ENCODE measurements around the gene NEK10.

The NEK10 gene

DNA sequence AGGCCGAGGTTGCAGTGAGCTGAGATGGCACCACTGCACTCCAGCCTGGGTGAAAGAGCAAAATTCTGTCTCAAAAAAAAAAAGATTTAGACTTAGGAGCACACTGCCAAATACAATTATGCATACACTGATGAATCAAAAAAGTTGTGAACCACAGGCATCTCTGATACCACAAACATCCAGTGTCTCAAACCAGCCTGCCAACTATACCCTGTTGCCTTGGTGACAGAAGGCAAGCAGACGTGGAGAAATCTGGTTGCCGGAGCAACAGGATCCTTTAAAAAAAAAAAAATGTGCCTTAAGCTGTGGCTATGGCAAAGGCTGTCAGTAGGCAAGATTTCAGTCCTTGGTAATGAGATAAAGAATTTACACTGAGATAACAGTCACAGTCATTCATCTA, 202.3 kb downstream of the NEK10 start:
- no peak overlapping the region for H3K4me3 ChIP-seq (ENCODE audit: low read depth, low read length)
- no peak overlapping the region for H3K14ac ChIP-seq (ENCODE audit: low read length)
- no peaks in the 10 kb centered on the region for H3K79me1 ChIP-seq (ENCODE audit: low read length)
- no peak overlapping the region for H2BK12ac ChIP-seq (ENCODE audit: low read length)
- H2BK120ac ChIP-seq (ENCODE audit: insufficient read depth, low read length, poor library complexity), result no peak overlapping the region
- no peaks in the 10 kb centered on the region for H3K9me3 ChIP-seq (ENCODE audit: insufficient read depth, low read depth, low read length)
- H3K4me1 ChIP-seq (ENCODE audit: control insufficient read depth in 1 of 2, insufficient read depth in 2 of 2, low read length in 2 of 2), result no peaks in the 10 kb centered on the region
- H3K9ac ChIP-seq (ENCODE audit: low read length), result no peak overlapping the region
- no peak overlapping the region for H3K27ac ChIP-seq (ENCODE audit: low read depth, low read length)
- no peak overlapping the region for H2AK5ac ChIP-seq (ENCODE audit: low read length)
- no peak overlapping the region for H3K4me2 ChIP-seq (ENCODE audit: low read length)
- H2AFZ ChIP-seq (ENCODE audit: insufficient read depth, low read length, poor library complexity), result no peak overlapping the region
- H3K4ac ChIP-seq (ENCODE audit: low read depth, low read length), result no peak overlapping the region
- no peaks in the 10 kb centered on the region for H3K27me3 ChIP-seq (ENCODE audit: insufficient read depth, low read length)
- peak; percentile 28 to 58 for DNase-seq
- WGBS (ENCODE audit: extremely low coverage, insufficient coverage, insufficient read length), result no CpG with 5 or more reads among the region's 3 CpGs
- no peak overlapping the region for H4K12ac ChIP-seq (ENCODE audit: low read depth, low read length)
- no peaks in the 10 kb centered on the region for H3K36me3 ChIP-seq (ENCODE audit: control insufficient read depth in 1 of 2, insufficient read depth in 2 of 2, low read length in 2 of 2)
- no peak overlapping the region for H3K23ac ChIP-seq (ENCODE audit: low read length)
- no peak overlapping the region for H4K91ac ChIP-seq (ENCODE audit: low read depth, low read length)
- no peak overlapping the region for H4K8ac ChIP-seq (ENCODE audit: low read depth, low read length)
- H2BK5ac ChIP-seq (ENCODE audit: low read depth, low read length, poor library complexity), result no peak overlapping the region
- H3K18ac ChIP-seq (ENCODE audit: low read length), result no peak overlapping the region
- no peaks in the 10 kb centered on the region for H3K79me2 ChIP-seq (ENCODE audit: control insufficient read depth, insufficient read depth, low read length, poor library complexity)

DNA sequence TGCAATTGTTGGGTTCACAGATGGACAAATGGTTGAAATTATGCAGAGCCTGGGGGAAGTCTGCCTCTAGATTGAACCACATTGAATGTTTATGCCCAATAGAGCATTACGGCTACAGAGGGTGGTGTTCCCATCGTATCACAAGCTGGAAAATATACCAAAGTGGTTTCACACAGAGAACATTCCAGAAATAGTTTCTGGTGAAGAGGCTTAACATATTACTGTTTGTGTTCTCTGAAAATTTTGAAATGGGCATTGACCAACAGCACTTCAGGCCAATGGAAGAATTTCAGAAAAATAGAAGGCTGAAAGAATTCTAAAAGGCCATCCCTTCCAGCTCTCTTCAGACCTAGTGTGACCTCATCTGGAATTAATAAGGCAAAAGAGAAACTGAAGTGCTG, 203.9 kb downstream of the NEK10 start:
- Histone ChIP-seq H3K4me2 (ENCODE audit: low read length) (no peak overlapping the region), H2BK5ac (ENCODE audit: low read depth, low read length, poor library complexity) (no peak overlapping the region), H2AK5ac (ENCODE audit: low read length) (no peak overlapping the region), H4K8ac (ENCODE audit: low read depth, low read length) (no peak overlapping the region), H3K18ac (ENCODE audit: low read length) (no peak overlapping the region), H3K27ac (ENCODE audit: low read depth, low read length) (no peak overlapping the region), H3K79me2 (ENCODE audit: control insufficient read depth, insufficient read depth, low read length, poor library complexity) (no peaks in the 10 kb centered on the region), H4K12ac (ENCODE audit: low read depth, low read length) (no peak overlapping the region), H3K23ac (ENCODE audit: low read length) (no peak overlapping the region), H2BK120ac (ENCODE audit: insufficient read depth, low read length, poor library complexity) (no peak overlapping the region), H3K9me3 (ENCODE audit: insufficient read depth, low read depth, low read length) (no peaks in the 10 kb centered on the region), H3K36me3 (ENCODE audit: control insufficient read depth in 1 of 2, insufficient read depth in 2 of 2, low read length in 2 of 2) (no peaks in the 10 kb centered on the region), H2AFZ (ENCODE audit: insufficient read depth, low read length, poor library complexity) (no peak overlapping the region), H3K14ac (ENCODE audit: low read length) (no peak overlapping the region), H3K27me3 (ENCODE audit: insufficient read depth, low read length) (no peaks in the 10 kb centered on the region), H3K79me1 (ENCODE audit: low read length) (no peaks in the 10 kb centered on the region), H3K4me1 (ENCODE audit: control insufficient read depth in 1 of 2, insufficient read depth in 2 of 2, low read length in 2 of 2) (no peaks in the 10 kb centered on the region), H3K4me3 (ENCODE audit: low read depth, low read length) (no peak overlapping the region), H4K91ac (ENCODE audit: low read depth, low read length) (no peak overlapping the region), H3K4ac (ENCODE audit: low read depth, low read length) (no peak overlapping the region), H3K9ac (ENCODE audit: low read length) (no peak overlapping the region), H2BK12ac (ENCODE audit: low read length) (no peak overlapping the region)
- WGBS (ENCODE audit: extremely low coverage, insufficient coverage, insufficient read length), result no CpG with 5 or more reads among the region's 2 CpGs
- DNase-seq, result peak in 1 of 2 donors; percentile 2

DNA sequence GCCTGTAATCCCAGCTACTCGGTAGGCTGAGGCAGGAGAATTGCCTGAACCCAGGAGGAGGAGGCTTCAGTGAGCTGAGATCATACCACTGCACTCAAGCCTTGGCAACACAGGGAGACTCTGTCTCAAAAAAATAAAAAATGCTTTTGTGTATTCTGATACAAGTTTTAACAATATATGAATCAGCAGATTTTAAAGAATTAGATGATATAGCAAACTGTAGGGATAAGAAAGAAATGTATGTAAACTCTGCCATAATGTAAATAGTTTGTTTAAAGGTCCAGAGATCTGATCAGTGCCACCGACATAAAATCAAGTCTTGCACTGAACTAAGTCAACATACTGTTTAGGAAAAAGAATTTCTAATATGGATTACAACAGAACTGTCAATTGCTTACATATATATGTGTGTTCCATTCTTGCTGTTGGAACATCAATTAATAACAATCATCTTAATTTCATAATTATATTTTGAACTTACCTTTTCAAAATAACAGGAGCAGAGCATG, 208.3 kb downstream of the NEK10 start:
- no peaks in the 10 kb centered on the region for H3K27me3 ChIP-seq (ENCODE audit: insufficient read depth, low read length)
- H2AFZ ChIP-seq (ENCODE audit: insufficient read depth, low read length, poor library complexity), result no peak overlapping the region
- no peak overlapping the region for H2BK120ac ChIP-seq (ENCODE audit: insufficient read depth, low read length, poor library complexity)
- WGBS (ENCODE audit: extremely low coverage, insufficient coverage, insufficient read length), result no CpG with 5 or more reads among the region's 2 CpGs
- H2BK5ac ChIP-seq (ENCODE audit: low read depth, low read length, poor library complexity), result no peak overlapping the region
- H3K4me2 ChIP-seq (ENCODE audit: low read length), result no peak overlapping the region
- no peak for DNase-seq
- no peak overlapping the region for H3K23ac ChIP-seq (ENCODE audit: low read length)
- H4K8ac ChIP-seq (ENCODE audit: low read depth, low read length), result no peak overlapping the region
- no peak overlapping the region for H3K14ac ChIP-seq (ENCODE audit: low read length)
- no peak overlapping the region for H3K4ac ChIP-seq (ENCODE audit: low read depth, low read length)
- no peaks in the 10 kb centered on the region for H3K79me1 ChIP-seq (ENCODE audit: low read length)
- no peaks in the 10 kb centered on the region for H3K9me3 ChIP-seq (ENCODE audit: insufficient read depth, low read depth, low read length)
- no peak overlapping the region for H4K91ac ChIP-seq (ENCODE audit: low read depth, low read length)
- no peaks in the 10 kb centered on the region for H3K79me2 ChIP-seq (ENCODE audit: control insufficient read depth, insufficient read depth, low read length, poor library complexity)
- H3K27ac ChIP-seq (ENCODE audit: low read depth, low read length), result no peak overlapping the region
- H4K12ac ChIP-seq (ENCODE audit: low read depth, low read length), result no peak overlapping the region
- H3K36me3 ChIP-seq (ENCODE audit: control insufficient read depth in 1 of 2, insufficient read depth in 2 of 2, low read length in 2 of 2), result no peaks in the 10 kb centered on the region
- no peak overlapping the region for H3K18ac ChIP-seq (ENCODE audit: low read length)
- H3K4me1 ChIP-seq (ENCODE audit: control insufficient read depth in 1 of 2, insufficient read depth in 2 of 2, low read length in 2 of 2), result no peaks in the 10 kb centered on the region
- no peak overlapping the region for H2AK5ac ChIP-seq (ENCODE audit: low read length)
- no peak overlapping the region for H3K9ac ChIP-seq (ENCODE audit: low read length)
- no peak overlapping the region for H2BK12ac ChIP-seq (ENCODE audit: low read length)
- H3K4me3 ChIP-seq (ENCODE audit: low read depth, low read length), result no peak overlapping the region

DNA sequence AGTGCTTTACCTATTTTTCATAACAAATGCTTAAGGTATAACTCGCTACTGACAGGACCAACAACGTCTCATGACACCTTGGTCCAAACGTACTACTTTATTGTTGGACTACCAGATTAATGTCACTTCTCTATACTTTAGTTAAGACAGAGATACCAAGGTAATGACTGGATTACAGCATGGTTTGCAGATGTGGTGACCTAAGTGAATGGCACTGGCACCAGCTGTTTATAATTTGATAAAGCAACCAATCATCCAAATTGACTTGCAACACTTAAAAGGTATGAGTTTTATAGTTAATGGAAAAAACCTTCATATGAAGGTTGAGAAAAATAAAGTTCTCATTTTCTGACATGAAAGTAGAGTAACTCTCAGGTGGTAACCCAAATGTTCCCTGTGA, 209.0 kb downstream of the NEK10 start:
- Histone ChIP-seq H3K9ac (ENCODE audit: low read length) (no peak overlapping the region), H3K18ac (ENCODE audit: low read length) (no peak overlapping the region), H3K4me1 (ENCODE audit: control insufficient read depth in 1 of 2, insufficient read depth in 2 of 2, low read length in 2 of 2) (no peaks in the 10 kb centered on the region), H3K4me2 (ENCODE audit: low read length) (no peak overlapping the region), H4K91ac (ENCODE audit: low read depth, low read length) (no peak overlapping the region), H3K27me3 (ENCODE audit: insufficient read depth, low read length) (no peaks in the 10 kb centered on the region), H3K14ac (ENCODE audit: low read length) (no peak overlapping the region), H2BK120ac (ENCODE audit: insufficient read depth, low read length, poor library complexity) (no peak overlapping the region), H3K27ac (ENCODE audit: low read depth, low read length) (no peak overlapping the region), H3K9me3 (ENCODE audit: insufficient read depth, low read depth, low read length) (no peaks in the 10 kb centered on the region), H2AK5ac (ENCODE audit: low read length) (no peak overlapping the region), H3K79me1 (ENCODE audit: low read length) (no peaks in the 10 kb centered on the region), H3K79me2 (ENCODE audit: control insufficient read depth, insufficient read depth, low read length, poor library complexity) (no peaks in the 10 kb centered on the region), H2BK12ac (ENCODE audit: low read length) (no peak overlapping the region), H4K8ac (ENCODE audit: low read depth, low read length) (no peak overlapping the region), H3K4me3 (ENCODE audit: low read depth, low read length) (no peak overlapping the region), H4K12ac (ENCODE audit: low read depth, low read length) (no peak overlapping the region), H3K4ac (ENCODE audit: low read depth, low read length) (no peak overlapping the region), H2AFZ (ENCODE audit: insufficient read depth, low read length, poor library complexity) (no peak overlapping the region), H2BK5ac (ENCODE audit: low read depth, low read length, poor library complexity) (no peak overlapping the region), H3K36me3 (ENCODE audit: control insufficient read depth in 1 of 2, insufficient read depth in 2 of 2, low read length in 2 of 2) (no peaks in the 10 kb centered on the region), H3K23ac (ENCODE audit: low read length) (no peak overlapping the region)
- WGBS (ENCODE audit: extremely low coverage, insufficient coverage, insufficient read length), result no CpG with 5 or more reads among the region's 3 CpGs
- no peak for DNase-seq
